Neural crest cell (in vitro differentiated cells): Measurements from ENCODE around the gene ADAMTS15. TPM values are rescaled to one million over a fixed set of nuclear protein-coding genes. Genes with fewer than 3 reads are reported as not detected.

ENCODE experiments used
- DNase-seq: peaks from one replicate; pipeline ENCODE4 v3.0.0; 2021; ENCODE audit warnings: low read depth, mixed read lengths, low spot score
- H3K27ac Mint-ChIP-seq: one replicate; pipeline ENCODE4 v1.8.0; 2021; ENCODE audit warnings: mild to moderate bottlenecking, mixed read lengths; ENCODE audit not compliant: unreplicated experiment
- H3K27me3 Mint-ChIP-seq: 2 replicates; pipeline ENCODE4 v1.8.0; 2021; ENCODE audit warnings: low read depth, mild to moderate bottlenecking, mixed read lengths
- H3K36me3 Mint-ChIP-seq: 2 replicates; pipeline ENCODE4 v1.8.0; 2021; ENCODE audit warnings: low read depth, mild to moderate bottlenecking, mixed read lengths
- H3K4me1 Mint-ChIP-seq: 2 replicates; pipeline ENCODE4 v1.8.0; 2021; ENCODE audit warnings: mixed read lengths
- H3K4me3 Mint-ChIP-seq: one replicate; pipeline ENCODE4 v1.8.0; 2021; ENCODE audit warnings: mild to moderate bottlenecking, mixed read lengths
- H3K9me3 Mint-ChIP-seq: 2 replicates; pipeline ENCODE4 v1.8.0; 2021; ENCODE audit warnings: mixed read lengths
- CTCF ChIP-seq: fragments of 200-600 bp; sonication (generic); conservative IDR thresholded peaks from 2 replicates; pipeline ENCODE4 v1.5.0; 2021; ENCODE audit warnings: antibody characterized with exemption, mild to moderate bottlenecking
- total RNA-seq: library from RNA; stranded (reverse); gene quantifications from 2 replicates; pipeline ENCODE4 v1.2.1, GENCODE V29; 2021

The ADAMTS15 gene
- total RNA-seq, 1 donor from 2014 or later = 7.7 TPM

DNA sequence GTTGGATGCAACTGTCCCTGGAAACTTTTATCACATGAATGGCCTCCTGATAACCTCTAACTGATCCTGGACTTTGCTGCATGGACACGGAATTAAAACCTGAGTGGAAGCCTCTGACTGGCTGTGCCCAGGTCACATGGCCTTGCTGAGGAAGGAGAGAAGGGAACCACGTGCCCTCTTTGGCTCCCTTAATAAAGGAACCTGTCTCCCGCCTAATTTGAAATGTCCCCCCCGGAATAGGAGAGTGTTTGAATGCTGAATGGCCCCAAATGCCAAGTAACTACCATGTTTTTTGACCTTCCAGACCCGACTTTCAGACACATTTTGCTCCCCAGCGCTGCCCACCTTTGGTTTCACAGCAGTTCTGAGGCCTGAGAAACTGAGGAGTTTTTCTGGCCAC, 76.9 kb downstream of the ADAMTS15 start:
- no peak for DNase-seq
- peak overlapping the region; percentile 69 for H3K27ac Mint-ChIP-seq
- no peak for TF ChIP-seq CTCF
- H3K4me3 Mint-ChIP-seq = no peak overlapping the region
- H3K27me3 Mint-ChIP-seq = peaks cover 2% of the 10 kb centered on the region
- H3K4me1 Mint-ChIP-seq = peaks cover 57% of the 10 kb centered on the region
- no peaks in the 10 kb centered on the region for H3K36me3 Mint-ChIP-seq
- no peaks in the 10 kb centered on the region for H3K9me3 Mint-ChIP-seq

Other genes starting within 250 kb of the ADAMTS15 start
- gene ZBTB44, start 133.7 kb upstream of the ADAMTS15 start, total RNA-seq = 27.5 and 28.1 TPM in 2 replicates
- gene ADAMTS8, start 20.0 kb upstream of the ADAMTS15 start, total RNA-seq = 0.21 TPM in 1 of 2 replicates, not detected in the other